Chondrocyte (in vitro differentiated cells): Measurements from ENCODE around the gene ELL. TPM values are rescaled to one million over a fixed set of nuclear protein-coding genes. Genes with fewer than 3 reads are reported as not detected.

Experiments used
- DNase-seq: peaks from one replicate; pipeline ENCODE4 v3.0.0; 2021; ENCODE audit warnings: mixed read lengths, low spot score
- H3K27ac Mint-ChIP-seq: one replicate; pipeline ENCODE4 v1.8.0; 2021; ENCODE audit warnings: mild to moderate bottlenecking, moderate library complexity, mixed read lengths; ENCODE audit not compliant: unreplicated experiment
- H3K27me3 Mint-ChIP-seq: 2 replicates; pipeline ENCODE4 v1.8.0; 2021; ENCODE audit warnings: low read depth, mixed read lengths
- H3K36me3 Mint-ChIP-seq: 2 replicates; pipeline ENCODE4 v1.8.0; 2021; ENCODE audit warnings: low read depth, mixed read lengths
- H3K4me1 Mint-ChIP-seq: 2 replicates; pipeline ENCODE4 v1.8.0; 2021; ENCODE audit warnings: low read depth, mild to moderate bottlenecking, mixed read lengths
- H3K4me3 Mint-ChIP-seq: one replicate; pipeline ENCODE4 v1.8.0; 2021; ENCODE audit warnings: mild to moderate bottlenecking, moderate library complexity, mixed read lengths; ENCODE audit not compliant: unreplicated experiment
- H3K9me3 Mint-ChIP-seq: 2 replicates; pipeline ENCODE4 v1.8.0; 2021; ENCODE audit warnings: low read depth, mixed read lengths
- total RNA-seq: library from RNA; stranded (reverse); gene quantifications from 3 replicates; pipeline ENCODE4 v1.2.1, GENCODE V29; 2021
- TF ChIP-seq, protein P1 (sequence below): fragments of 200-600 bp; sonication (generic); IDR thresholded peaks from 2 replicates; pipeline ENCODE4 v1.5.0; 2021; ENCODE audit warnings: antibody characterized with exemption, mild to moderate bottlenecking, moderate library complexity

Gene ELL
- total RNA-seq, 1 donor from 2014 or later: 14.0 TPM

DNA sequence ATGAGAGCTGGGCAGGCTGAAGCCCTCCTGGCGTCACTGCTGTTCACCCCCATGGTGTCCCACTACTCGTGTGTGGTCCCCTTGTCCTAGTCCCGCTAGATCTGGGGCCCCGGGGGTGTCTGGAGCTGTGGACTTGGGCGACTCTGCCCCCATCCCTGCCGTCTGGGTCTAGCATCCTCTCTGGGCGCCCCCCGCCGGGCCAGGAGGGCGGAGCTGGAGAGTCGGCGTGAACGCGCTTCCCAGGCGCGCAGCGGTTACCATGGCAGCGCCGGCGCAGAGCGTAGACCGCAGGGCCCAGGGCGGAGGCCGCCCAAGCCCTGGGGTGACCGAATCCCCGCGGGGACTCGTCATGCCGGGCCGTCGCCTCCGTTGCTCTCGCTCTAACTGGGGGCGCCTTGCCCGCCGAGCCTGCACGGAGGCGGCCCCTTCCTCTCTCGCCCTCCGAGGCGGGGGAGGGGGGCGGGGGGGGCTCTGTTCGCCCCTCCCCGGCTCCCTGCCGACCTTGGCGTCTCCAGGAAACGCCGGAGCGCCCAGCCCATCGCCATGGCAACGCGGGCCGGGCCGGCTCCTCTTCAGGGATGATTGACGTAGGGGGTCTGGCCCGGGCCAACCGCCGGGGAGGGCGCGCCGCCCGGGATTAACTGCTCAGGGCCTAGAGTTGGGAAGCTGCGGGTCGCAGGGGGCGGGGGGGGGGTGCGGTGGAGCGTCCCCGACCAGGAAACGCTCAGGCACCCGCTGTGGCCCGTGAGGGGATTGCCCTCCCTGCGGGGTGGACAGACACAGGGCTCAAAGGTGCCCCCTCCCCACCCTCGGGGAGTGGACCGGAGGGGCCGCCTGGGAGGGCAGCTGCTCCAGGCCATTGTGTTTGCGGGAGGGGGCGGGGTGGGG lies 92.8 kb downstream of the ELL start:
- DNase-seq: no peak
- TF ChIP-seq, protein P1, sequence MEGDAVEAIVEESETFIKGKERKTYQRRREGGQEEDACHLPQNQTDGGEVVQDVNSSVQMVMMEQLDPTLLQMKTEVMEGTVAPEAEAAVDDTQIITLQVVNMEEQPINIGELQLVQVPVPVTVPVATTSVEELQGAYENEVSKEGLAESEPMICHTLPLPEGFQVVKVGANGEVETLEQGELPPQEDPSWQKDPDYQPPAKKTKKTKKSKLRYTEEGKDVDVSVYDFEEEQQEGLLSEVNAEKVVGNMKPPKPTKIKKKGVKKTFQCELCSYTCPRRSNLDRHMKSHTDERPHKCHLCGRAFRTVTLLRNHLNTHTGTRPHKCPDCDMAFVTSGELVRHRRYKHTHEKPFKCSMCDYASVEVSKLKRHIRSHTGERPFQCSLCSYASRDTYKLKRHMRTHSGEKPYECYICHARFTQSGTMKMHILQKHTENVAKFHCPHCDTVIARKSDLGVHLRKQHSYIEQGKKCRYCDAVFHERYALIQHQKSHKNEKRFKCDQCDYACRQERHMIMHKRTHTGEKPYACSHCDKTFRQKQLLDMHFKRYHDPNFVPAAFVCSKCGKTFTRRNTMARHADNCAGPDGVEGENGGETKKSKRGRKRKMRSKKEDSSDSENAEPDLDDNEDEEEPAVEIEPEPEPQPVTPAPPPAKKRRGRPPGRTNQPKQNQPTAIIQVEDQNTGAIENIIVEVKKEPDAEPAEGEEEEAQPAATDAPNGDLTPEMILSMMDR: peak; percentile 33
- H3K4me1 Mint-ChIP-seq: peaks cover 16% of the 10 kb centered on the region
- H3K4me3 Mint-ChIP-seq: peak overlapping the region; percentile 22
- H3K27ac Mint-ChIP-seq: peak overlapping the region; percentile 17
- H3K9me3 Mint-ChIP-seq: no peaks in the 10 kb centered on the region
- H3K36me3 Mint-ChIP-seq: no peaks in the 10 kb centered on the region
- H3K27me3 Mint-ChIP-seq: no peaks in the 10 kb centered on the region

DNA sequence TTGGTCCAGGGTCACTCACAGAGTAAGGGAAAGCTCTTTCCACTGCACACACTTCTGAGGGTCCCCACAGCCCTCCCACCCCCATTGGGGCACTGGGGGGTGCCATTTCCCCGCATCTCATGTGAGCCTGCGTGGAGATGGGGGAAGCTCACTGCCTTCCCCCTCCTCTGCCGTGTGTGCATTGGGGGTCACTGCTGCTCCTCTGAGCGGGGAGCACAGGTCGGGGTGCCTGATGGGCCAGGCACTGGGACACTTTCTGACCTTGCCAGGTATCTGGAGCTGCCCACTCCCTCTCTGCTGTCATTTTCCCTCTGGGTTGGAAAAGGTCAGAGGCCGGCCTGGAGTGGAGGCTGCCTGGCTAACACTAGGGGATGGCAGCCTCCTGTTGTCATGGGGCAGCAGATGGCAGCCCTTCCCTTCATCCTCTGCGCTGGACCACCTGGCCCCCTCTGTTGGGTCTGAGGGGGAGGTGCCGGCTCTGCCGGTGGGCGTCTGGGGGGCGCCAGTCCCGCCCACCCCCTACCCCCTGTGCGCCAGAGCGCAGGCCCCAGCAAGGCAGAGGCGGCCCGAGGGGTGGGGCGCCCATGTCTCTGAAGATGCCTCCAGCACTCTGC lies 93.6 kb downstream of the ELL start:
- no peaks in the 10 kb centered on the region for H3K9me3 Mint-ChIP-seq
- peak overlapping the region; percentile 17 for H3K27ac Mint-ChIP-seq
- no peak for DNase-seq
- TF ChIP-seq, protein P1: no peak
- no peaks in the 10 kb centered on the region for H3K36me3 Mint-ChIP-seq
- no peak overlapping the region for H3K4me3 Mint-ChIP-seq
- no peaks in the 10 kb centered on the region for H3K27me3 Mint-ChIP-seq
- H3K4me1 Mint-ChIP-seq: peaks cover 17% of the 10 kb centered on the region

DNA sequence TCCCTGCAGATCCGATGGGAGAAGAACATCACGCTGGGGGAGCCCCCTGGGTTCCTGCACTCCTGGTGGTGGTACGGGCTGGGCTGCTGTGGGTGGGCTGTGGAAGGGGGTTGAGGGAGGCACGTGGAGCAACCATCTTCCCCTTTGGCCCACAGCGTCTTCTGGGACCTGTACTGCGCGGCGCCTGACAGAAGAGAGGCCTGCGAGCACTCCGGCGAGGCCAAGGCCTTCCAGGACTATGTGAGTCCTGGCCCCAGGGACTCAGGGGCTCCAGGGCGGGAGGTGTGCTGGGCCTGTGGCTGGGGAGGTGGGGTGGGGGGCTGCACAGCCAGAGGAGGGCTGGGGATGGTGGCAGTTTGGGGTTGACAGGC lies 94.1 kb downstream of the ELL start:
- no peak overlapping the region for H3K27ac Mint-ChIP-seq
- no peaks in the 10 kb centered on the region for H3K9me3 Mint-ChIP-seq
- H3K27me3 Mint-ChIP-seq: no peaks in the 10 kb centered on the region
- peaks cover 17% of the 10 kb centered on the region for H3K4me1 Mint-ChIP-seq
- no peak overlapping the region for H3K4me3 Mint-ChIP-seq
- DNase-seq: no peak
- TF ChIP-seq, protein P1: no peak
- no peaks in the 10 kb centered on the region for H3K36me3 Mint-ChIP-seq

DNA sequence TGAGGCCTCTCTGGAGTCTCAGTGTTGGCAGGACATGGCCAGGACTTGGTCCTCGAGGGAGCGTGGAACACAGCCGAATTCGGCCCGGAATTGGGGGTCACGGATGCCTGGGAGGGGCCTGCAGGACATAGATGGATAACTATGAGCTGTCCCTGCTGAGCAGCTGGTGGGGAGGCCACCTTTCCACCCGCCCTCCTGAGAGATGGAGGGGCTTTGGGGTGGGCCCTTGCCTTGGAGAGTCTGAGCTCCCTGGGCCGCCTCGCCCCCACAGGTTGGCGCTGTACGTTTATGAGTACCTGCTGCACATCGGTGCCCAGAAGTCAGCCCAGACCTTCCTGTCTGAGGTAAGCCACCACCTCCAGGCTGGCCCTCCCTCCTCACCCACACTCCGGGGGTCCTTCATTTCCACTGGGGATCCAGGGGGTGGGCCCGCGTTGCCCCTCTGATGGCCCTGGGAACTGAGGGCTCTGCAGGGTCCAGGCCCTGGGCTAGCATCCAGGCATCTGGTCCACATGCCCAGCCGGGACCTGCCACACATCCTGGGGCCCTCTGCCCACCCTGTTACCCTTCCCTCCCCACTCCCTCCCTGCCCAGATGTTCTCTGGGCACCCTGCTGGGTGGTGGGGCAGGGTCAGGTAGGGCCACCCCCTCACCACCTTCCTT lies 94.7 kb downstream of the ELL start:
- H3K4me3 Mint-ChIP-seq: no peak overlapping the region
- no peaks in the 10 kb centered on the region for H3K9me3 Mint-ChIP-seq
- TF ChIP-seq, protein P1: no peak
- no peak for DNase-seq
- H3K27me3 Mint-ChIP-seq: no peaks in the 10 kb centered on the region
- no peaks in the 10 kb centered on the region for H3K36me3 Mint-ChIP-seq
- H3K27ac Mint-ChIP-seq: no peak overlapping the region
- H3K4me1 Mint-ChIP-seq: peaks cover 17% of the 10 kb centered on the region

DNA sequence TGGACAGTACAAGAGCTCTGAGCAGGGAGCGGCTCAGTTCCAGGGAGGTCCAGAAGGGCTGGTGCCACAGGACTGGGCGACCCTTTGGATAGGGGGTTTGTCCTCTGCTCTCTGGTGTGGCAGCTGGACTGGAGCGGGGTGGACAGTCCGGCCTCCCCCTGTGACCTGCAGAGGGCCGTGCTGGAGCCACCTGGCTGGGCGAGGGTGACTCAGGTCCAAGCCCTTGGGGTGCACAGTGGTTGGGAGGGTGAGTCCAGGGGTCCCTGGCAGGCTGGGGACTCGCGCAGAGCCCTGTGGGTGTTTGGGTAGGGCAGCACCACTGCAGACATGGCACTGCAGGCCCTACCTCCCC lies 95.5 kb downstream of the ELL start:
- H3K9me3 Mint-ChIP-seq: no peaks in the 10 kb centered on the region
- no peaks in the 10 kb centered on the region for H3K27me3 Mint-ChIP-seq
- H3K36me3 Mint-ChIP-seq: no peaks in the 10 kb centered on the region
- no peak overlapping the region for H3K4me3 Mint-ChIP-seq
- H3K27ac Mint-ChIP-seq: no peak overlapping the region
- H3K4me1 Mint-ChIP-seq: peaks cover 24% of the 10 kb centered on the region
- no peak for DNase-seq
- TF ChIP-seq, protein P1: no peak
